Measurements from ENCODE around the gene RPS6KB2.
"Not testable (repeated sequence)": the region's sequence is repeated elsewhere in the genome, so short reads cannot be mapped to it uniquely, and the experiment has no call there.

RPS6KB2 gene

DNA sequence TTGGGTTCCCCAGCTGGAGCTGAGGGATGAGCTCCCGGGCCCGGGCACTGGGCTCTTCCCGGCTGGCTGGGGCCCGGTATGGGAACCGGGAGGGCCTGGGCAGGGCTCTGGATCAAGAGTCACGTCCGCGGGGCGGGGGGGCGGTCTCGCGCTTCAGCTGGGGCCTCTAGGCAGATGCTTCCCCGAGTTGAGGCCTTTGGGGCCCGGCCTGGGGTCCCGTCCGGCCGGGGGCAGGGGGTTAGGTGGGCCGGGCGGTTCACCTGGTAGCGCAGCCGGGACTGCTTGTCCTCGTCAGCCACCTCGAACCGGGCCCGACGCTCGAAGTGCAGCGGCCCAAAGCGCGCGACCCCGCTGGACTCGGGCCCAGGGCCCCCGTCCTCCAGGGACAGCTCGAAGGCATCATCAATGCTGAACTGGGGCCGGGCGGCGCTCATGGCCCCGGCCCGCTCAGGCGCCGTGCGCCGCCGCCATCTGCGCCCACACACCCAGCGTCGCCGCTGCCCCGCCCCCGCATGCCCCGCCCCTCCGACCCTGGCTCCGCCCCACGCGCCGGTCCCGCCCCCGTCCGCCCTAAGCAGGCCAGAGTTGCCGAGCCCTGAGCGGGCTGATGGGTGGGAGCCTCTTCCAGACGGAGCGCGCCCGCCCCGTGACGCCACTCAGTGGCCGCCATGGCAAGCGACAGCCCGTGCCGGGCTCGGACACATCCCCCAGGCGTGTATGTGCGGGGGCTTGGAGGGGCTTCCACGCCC lies 40.6 kb downstream of the RPS6KB2 start, which contains the start of gene TMEM134:
TMEM134 (minus strand) TSS at position 493 of the 749 bp plus-strand sequence; CDS start at position 434, 59 bp downstream.
- DNase-seq, result no peak

- DNase-seq, result no peak
Observed at GRCh38 chr11:67469508-67469811, 41.2 kb downstream of the RPS6KB2 start.

DNA sequence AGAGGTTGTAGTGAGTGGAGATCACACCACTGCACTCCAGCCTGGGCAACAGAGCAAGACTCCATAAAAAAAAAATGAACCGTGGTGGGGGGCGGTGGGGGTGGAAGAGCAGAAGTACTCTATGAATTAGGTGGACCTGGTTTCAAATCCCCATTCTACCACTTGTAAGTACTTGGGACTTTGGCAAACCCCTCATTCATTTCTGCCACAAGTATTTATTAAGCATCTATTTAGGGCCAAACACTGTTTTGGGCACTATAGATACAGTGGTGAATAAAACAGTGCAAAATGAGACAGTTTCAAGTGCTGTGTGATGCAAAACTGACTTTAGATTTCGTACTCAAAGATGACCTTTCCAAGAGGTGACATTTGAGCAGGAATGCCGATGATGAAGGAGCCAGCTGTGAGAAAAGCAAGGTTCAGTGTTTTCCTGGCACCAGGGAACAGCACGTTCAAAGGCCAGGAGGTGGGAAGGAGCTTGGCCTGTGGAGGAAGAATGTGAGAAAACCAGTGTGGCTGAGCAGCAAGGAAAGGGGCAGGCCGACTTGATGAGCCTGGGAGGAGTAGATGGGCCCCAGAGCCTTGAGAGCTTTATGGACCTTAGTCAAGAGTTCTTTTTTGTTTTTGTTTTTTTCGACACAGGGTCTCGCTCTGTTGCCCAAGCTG lies 42.2 kb downstream of the RPS6KB2 start:
- DNase-seq, result no peak

DNA sequence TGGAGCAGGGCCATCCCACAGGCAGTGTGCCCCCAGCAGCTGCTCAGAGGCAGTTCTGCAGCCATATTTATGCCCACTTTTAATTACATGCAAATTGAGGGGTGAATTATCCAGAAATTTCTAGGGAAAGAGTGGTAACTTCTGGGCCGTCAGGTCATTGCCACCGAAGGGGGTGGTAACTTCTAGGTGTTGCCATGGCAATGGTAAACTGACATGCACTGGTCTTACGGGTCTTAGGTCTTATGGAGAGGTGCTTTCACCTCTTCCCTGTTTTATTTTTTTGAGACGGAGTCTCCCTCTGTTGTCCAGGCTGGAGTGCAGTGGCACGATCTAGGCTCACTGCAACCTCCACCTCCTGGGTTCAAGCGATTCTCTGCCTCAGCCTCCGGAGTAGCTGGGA lies 44.6 kb downstream of the RPS6KB2 start:
- no peak for DNase-seq

DNA sequence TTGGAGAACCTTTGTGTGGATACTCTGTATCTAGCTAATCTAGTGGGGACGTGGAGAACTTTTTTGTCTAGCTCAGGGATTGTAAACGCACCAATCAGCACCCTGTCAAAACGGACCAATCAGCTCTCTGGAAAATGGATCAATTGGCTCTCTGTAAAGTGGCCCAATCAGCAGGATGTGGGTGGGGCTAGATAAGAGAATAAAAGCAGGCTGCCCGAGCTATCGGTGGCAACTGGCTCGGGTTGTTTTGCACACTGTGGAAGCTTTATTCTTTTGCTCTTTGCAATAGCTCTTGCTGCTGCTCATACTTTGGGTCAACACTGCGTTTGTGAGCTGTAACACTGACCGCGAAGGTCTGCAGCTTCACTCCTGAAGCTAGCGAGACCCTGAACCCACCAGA lies 48.4 kb downstream of the RPS6KB2 start:
- DNase-seq, result not testable (repeated sequence)

DNA sequence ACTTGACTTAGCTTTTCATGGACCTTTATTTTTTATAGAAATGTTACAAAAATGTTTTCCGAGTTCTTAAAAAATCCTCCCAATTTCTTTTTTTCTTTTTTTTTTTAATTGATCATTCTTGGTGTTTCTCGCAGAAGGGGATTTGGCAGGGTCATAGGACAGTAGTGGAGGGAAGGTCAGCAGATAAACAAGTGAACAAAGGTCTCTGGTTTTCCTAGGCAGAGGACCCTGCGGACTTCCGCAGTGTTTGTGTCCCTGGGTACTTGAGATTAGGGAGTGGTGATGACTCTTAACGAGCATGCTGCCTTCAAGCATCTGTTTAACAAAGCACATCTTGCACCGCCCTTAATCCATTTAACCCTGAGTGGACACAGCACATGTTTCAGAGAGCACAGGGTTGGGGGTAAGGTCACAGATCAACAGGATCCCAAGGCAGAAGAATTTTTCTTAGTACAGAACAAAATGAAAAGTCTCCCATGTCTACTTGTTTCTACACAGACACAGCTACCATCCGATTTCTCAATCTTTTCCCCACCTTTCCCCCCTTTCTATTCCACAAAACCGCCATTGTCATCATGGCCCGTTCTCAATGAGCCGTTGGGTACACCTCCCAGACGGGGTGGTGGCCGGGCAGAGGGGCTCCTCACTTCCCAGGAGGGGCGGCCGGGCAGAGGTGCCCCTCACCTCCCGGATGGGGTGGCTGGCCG lies 49.2 kb downstream of the RPS6KB2 start:
- not testable (repeated sequence) for DNase-seq

DNA sequence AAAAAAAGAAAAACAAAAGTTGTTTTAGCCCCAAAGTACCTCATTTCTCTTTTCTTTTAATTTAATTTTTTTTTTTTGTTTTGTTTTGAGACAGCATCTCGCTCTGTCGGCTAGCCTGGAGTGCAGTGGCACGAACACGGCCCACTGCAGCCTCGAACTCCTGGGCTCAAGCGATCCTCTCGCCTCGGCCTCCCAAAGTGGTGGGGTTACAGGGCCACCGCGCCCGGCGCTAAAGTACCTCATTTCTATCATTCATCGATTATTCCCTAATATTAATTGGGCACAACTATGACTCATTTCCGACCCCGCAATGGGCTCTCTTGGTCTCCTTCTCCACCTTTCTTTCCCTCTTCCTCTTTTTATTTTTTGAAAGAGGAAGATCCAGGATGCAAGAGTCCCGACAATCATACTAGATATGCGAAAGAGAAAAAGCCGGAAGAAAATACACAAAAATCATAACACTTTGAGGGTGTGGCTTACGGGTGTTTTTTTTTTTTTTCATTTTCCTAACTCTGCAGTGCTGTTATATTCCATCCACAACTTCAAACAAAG lies 54.1 kb downstream of the RPS6KB2 start:
- no peak for DNase-seq

- peak; percentile 86 for DNase-seq
Observed at GRCh38 chr11:67482827-67483798, 54.8 kb downstream of the RPS6KB2 start, which contains the start of gene AIP. Gene AIP, plus strand, starts transcription at chr11:67483026. Its CDS starts 133 bp downstream, at chr11:67483159.

GRCh38 chr11:67483831-67484665 lies 55.8 kb downstream of the RPS6KB2 start:
- DNase-seq, result no peak

DNA sequence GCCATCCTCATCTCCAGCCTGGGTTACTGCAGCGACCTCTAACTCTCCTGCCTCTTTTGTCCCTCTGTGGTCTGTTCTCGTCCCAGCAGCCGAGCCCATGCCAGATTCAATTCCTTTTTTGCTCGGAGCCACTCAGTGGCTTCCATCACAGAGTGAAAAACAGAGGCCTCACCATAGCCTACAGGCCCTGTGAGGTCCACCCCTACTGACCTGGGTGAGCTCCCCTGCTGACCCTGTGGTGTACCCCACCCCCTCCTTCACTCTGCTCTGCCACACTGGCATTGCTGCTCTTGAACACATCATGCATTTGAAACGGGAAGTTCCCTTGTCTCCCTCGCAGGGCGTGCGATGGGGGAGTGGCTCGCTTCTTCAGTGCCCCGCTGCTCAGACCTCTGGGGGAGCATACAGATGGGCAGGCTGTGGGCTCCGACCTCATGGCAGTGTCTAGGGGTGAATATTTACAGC lies 56.6 kb downstream of the RPS6KB2 start:
- no peak for DNase-seq

All from NCI-H187 treated with DMSO at 0.1 percent for 48 hours (cell line).